ENCODE data around the gene DTD1.

DTD1 gene

DNA sequence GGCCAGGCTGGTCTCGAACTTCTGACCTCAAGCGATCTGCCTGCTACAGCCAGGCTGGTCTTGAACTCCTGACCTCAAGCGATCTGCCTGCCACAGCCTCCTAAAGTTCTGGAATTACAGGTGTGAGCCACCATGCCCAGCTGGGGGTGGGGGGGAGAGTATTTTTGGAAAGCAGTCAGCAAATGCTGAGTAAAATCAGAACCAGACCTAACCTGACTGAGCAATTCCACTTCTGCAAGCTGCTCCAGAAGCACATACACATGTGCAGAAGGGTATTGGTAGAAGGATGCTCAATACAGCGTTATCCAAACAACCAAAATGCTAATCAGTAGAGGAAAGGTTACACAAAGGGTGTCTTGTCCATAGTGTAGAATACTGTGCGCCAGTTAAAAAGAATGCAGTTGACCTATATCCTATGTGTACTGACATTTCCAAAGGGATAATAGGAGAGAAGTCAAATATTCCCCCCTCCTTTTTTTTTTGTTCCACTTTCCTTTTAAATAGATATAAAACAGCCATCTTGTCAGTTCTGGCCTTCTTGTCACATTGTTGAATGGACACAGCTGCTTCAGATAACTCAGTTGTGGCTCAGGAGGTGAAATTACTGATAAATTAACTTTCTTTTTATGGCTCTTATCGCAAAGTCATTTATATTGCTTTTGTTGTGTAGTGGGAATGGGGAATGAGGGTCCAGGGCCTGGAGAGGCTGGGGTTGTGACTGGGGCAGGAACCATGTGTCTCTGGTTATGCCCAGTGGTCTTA lies 74.6 kb downstream of the DTD1 start:
- no peak for DNase-seq (ENCODE audit: low read depth, low spot score)

DNA sequence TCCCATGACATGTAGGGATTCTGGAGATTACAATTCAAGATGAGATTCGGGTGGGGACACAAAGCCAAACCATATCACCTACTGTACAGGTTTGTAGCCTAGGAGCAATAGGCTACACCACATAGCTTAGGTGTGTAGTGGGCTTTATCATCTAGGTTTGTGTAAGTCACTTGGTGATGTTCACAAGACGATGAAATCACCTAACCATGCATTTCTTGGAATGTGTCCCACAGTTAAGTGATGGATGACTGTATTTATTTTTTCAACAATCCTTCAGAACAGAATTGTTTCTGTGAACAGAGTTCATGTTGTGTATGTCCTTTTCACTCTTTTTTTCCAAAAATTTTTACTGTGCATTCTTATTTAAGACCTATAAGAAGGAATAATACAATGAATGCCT lies 76.1 kb downstream of the DTD1 start:
- DNase-seq (ENCODE audit: low read depth, low spot score) = no peak

DNA sequence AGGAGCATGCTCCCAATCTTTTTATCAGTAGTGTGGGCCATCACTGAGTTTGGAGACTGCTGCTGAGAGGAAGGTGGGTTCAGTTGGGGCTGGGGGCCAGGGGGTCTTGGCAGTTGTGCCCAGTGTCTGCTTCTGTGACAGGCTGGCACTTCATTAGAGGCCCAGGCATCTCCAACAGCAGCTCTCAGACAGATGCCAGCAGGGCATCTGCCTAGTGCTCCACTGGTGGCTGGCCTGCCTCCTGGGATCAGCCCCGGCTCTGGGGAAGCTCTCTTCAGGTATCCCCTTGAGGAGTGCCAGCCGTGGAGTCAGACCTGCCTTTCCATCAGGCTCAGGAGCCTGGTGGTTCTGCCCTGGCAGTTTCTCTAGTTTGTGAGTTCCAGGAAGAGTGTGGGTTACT lies 77.3 kb downstream of the DTD1 start:
- DNase-seq (ENCODE audit: low read depth, low spot score) = no peak

DNA sequence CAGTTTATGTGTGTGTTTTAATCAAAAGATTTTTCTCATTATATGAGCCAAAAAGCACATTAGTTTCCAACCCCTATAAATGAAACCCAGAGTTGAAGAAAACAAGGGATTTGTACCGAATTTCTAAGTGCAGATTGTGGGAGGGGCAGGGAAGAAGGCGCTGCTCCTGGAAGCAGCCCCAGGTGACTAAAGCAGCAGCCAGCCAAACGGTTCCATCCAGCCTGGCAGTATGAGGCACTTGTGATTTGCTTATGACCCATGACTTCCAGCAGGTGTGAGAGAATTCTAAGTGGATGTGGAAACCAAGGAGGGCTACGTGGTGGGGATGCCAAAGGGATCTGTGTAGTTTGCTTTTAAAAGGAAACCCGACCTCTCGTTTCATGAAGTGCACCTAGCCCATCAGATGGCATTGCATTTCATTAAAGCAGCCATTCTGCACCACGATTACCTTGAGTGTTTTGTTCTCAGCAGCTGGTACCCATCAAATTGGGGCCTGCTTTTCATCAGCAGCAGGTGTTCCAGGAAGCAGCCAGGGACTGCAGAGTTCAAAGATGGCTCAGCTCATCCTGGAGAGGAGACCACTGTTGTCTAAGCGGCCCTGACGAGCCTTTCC lies 79.1 kb downstream of the DTD1 start:
- DNase-seq (ENCODE audit: low read depth, low spot score) = no peak

DNA sequence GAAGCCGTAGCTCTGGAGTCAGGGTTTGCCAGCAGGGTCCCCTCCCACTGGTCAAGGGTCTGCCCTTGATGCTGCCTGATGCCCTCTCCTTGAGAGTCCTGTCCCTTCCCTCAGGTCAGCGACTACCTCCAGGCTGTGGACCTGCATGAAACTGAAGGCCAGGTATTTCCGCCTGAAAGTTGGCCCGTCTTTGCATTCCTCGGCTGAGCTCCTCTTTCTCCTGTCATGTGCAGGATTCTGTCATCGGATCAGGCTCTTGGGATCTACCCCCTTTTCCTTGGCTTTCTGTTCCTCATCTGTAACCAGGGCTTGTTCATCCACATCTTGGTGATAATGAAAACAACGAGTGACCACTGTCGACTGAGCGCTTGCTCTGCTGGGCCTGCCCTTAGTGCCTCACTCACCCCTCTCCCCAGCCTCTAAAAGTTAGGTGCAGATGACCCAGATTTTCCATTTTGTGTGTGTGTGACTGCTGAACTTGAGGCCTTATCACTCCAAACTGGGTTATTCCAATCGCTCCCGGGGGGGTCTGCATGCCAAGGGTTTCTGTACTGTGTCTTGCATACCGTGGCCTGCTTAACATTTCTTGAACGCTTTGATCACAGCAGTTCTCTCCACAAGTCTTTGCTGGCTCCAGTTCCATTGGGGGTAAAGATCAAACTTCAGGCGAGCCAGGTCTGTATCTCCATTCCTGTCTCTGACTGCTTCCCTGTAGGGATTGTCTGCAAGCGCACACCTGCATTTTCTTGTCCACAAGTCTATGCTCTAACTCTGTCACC lies 81.6 kb downstream of the DTD1 start:
- DNase-seq (ENCODE audit: low read depth, low spot score) = no peak

DNA sequence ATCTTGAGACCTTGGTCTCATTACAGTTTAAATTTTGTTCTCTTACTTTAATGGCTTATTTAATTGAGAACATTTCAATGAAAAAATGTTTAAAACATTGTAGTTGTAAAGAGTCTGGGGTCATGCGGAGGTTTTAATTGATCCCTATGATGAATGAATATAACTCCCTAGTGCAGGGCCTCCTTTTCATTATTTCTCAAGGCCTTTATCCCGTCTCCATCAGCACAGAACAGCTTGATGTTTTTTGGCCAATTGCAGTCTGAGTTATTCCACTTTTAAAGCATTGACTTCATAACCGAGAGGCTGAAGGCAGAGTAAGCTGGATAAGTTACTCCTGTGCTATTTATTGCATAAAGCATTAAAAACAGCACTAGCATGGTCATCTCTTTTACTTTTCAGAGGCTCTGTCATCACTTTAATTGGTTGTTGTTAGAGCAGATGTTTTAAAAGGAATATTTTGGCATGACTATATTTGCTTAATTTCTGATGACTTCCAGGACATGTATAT lies 83.4 kb downstream of the DTD1 start:
- DNase-seq (ENCODE audit: low read depth, low spot score) = no peak

DNA sequence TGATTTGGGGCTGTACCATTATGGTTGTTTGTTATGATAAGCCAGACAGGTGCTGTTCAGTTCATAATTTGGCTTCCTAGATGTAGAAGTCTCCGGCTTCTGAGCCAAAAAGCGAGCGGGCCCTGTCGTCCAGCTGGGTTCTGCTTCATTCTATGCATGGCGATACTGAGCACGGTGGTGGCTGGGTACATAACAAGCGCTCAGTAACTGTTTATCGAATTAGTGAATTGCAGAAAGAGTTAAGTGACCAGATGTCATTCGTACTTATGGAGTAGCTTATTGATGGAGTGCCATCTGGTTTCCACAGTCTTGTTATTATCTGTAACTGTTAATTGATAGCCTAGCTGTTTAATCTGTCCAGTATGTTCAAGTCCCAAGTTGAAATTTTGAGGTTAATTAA lies 85.0 kb downstream of the DTD1 start:
- DNase-seq (ENCODE audit: low read depth, low spot score) = no peak

DNA sequence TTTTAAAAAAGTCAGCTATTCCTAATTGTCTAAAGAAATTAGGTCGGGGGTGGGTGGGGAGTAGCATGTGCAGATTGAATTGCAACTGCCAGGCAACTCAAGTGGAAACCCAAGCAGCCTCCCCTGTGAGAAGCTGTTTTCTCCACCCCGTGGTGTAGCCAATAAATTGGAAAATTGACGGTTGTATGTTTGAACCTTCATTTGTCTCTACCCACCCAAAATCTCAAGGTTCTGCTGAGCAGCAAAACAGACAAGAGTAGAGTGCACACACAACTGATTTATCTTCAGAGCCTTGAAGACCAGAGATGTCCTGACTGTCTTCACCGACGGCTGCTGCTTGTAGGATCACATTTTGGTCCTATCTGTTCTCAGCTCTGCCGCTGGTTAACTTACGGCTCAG lies 88.5 kb downstream of the DTD1 start:
- DNase-seq (ENCODE audit: low read depth, low spot score) = no peak

DNA sequence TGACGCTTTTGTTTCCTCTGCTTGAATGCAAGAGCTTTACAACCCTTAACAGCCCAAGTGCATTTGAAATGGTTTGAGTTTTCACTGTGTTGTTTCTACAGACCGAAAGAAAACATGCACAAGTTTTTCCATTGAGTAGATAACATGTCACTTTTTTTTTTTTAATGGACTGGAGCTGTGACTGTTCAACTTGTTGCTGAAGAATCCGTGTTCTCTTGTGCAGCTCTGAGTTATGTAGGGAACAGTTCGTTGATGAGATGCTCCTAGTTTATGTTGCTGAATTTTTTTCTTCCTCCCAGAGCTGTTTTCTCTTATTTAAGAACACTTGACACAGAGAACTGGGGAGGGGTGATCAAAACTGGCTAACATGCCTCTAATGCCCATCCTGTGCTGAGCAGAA lies 89.3 kb downstream of the DTD1 start:
- DNase-seq (ENCODE audit: low read depth, low spot score) = no peak

DNA sequence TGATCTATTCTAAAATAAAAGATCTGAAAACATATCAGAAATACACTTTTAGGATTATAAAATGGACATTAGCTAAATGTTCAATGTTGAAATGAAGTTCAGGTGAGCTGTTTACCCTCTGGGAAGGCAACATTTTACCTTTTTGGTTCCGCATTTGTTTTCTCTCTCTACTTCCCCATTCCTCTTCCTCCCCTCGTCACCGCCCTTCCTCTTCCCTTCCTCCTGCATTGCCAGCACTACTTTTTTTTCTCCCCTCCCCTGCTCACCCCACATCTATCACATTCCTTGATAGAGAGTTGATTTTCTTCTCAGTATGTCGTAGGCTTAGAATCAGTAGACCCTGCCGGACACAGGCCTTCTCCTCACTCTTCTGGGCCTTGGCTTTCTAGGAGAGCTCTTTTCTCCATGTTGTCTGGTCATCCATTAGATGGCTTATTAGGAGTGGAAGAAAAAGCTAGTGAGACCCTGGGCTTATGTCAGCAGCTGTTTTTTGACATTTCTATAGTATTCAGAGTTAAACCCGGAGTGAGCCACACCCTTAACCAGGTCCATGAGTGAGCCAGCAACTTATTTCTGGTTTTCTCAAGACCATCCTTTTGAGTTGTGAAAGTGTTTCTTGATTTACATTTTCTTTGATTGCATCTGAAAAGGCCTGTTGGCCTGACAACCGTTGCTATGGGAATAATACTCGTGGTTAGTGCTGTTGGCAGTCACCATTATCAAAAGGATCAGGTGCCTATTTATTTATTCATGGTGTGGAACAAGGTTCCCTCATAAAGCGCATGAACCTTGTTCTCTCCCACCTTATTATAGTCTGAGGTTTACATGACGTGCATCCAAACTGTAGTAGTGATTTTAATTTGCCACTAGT lies 90.9 kb downstream of the DTD1 start:
- DNase-seq (ENCODE audit: low read depth, low spot score) = no peak

DNA sequence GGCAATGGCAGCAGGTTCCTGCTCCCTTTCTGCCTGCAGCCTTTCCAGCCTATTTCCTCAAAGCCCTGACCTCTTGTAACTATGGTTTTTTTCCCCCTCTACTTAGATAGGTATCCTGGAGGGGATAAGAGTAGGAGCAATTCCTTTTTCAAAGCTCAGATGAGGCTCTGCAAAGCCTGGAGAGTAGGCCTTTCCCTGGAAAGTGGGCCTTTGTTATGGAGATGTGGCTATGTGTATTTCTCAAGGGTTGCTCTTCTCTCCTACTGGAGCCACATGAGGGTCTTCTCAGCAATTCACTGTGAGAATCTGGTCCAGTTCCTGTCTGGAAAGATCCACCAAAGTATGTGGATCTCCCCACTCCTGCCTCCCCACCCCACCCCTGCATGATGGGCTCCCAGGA lies 96.0 kb downstream of the DTD1 start:
- DNase-seq (ENCODE audit: low read depth, low spot score) = no peak

DNA sequence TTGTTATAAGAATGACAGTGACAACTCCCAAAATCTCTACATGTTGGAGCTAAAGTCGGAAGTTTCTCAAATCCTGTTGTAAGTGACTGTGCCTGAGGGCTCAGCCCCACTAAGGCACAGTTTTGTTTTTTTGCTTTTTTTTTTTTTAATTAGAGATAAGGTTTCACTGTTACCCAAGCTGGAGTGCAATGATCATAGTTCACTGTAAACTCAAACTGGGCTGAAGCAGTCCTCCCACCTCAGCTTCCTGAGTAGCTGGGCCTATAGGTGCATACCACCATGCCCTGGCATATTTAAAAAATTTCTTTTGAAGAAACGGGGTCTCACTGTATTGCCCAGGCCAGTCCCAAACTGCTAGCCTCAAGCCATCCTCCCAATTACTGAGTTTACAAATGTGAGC lies 96.9 kb downstream of the DTD1 start:
- DNase-seq (ENCODE audit: low read depth, low spot score) = no peak

DNA sequence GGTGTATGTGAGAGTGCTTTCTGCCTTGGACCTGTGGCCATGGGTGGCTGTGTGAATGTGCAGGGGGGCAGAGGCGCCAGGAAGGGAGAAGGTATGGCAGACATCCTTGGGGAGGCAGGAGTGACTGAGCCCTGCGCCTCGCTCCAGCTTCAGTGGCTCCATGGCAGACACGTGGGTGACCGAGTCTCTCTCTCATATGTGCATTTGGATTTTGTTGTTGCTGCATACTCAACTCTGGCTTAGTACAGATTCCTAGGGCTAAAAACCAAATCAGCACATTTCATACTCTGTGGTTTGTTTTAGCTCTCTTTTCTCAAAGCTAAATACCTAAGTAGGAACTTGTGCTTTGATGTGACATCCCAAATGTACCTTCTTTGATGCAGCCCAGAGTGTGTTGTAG lies 97.6 kb downstream of the DTD1 start:
- DNase-seq (ENCODE audit: low read depth, low spot score) = no peak

DNA sequence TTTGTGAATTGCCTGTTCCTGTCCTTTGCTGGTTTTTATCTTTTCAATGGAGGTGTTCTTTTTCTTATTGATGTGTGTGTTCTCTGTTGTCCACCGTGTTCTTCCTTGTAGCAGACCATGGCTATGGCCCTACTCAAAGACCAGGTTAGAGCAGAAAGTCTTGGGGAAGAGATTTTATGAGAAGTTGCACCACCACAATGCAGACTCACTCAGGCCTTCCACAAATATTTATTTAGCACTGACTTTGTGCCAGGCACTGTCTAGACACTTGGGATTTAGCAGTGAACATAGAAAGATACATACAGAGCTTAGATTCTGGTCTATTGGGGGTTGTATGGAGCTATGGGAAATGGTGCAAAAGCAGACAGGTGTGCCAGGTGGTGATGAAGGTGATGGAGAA lies 98.8 kb downstream of the DTD1 start:
- DNase-seq (ENCODE audit: low read depth, low spot score) = no peak

DNA sequence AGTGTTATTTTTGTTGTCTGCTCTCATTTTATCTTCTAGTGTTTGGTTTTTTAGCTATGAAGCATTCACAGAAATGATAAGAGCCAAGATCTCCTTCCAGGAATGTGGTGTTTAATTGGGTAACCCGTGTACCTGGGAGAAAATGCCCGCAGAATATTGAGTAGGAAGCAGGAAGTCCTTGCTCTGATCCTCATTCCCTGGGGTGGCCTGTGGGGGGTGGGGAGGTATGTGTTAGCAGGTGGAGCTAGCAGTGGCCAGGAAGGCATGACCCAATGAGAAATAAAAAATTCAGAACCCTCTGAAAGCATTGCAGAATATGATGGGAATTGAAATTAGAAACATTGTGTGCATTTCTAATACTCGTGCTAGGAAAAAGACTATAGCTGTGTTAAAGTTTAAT lies 100.8 kb downstream of the DTD1 start:
- no peak for DNase-seq (ENCODE audit: low read depth, low spot score)

DNA sequence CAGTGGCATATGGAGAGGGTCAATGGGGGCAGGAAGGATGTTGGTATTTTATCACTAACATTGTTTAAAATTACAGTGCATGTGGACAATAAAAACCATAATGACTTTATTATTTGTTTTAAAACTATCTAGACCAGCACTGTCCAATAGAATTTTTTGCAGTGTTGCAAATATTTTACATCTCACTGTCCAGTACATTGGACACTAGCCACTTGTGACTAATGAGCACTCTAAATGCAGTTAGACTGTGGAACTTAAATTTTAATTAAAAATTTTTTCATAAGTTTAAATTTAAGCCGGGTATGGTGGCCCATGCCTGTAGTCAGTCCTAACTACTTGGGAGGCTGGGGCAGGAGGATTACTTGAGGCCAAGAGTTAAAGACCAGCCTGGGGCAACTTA lies 101.7 kb downstream of the DTD1 start:
- DNase-seq (ENCODE audit: low read depth, low spot score) = no peak

DNA sequence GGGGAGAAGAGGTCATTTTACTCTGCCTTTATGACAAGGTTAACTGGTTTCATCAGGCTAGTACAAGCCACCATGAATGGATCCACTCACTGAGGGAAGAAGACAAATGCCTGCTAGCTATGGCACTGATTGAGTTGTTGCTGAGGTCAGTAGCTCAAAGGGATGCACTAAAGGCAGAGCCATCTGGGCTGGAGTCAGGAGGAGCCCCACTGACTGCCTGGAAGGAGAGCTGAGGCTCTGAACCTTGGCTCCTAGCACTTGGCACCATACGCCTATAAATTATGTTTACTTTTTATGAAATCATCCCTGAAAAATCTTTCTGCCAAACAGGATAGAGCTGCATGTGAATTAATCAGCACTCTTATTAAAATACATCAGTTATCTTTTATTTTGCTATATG lies 104.6 kb downstream of the DTD1 start:
- DNase-seq (ENCODE audit: low read depth, low spot score) = no peak

DNA sequence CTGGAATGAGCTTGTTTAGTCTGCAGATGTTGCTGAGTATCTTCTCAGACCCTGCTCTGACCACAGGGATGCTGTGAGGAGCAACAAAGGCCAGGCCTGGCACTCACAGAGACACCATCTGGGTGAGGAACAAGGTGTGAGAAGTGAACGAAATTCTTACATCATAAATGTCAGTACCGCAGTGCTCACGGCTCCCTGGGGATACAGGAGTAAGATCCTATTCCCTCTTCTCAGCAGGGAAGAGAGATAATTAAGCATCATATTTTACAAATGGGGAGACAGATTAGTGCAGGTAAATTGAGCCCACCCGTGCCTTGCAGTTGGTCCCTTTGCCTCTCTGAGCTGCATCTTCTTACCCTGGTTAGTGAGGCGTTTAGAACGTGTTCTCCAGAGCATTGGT lies 106.2 kb downstream of the DTD1 start:
- no peak for DNase-seq (ENCODE audit: low read depth, low spot score)

DNA sequence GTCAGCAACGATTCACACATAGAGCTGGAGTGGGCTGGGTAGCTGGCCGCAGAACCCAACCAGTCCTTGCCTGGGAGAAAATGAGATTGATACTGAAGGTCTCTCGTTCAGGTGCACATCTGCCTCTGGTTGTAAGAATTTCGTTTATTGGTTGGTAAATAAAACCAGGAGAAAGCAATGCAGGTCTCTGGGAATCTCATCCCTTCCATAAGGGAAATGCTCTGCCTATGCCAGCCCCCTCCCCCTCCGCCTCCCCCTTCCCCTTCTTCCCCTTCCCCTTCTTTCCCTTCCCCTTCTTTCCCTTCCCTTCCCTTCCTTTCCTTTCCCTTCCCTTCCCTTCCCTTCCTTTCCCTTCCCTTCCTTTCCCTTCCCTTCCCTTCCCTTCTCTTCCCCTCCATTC lies 107.3 kb downstream of the DTD1 start:
- DNase-seq (ENCODE audit: low read depth, low spot score) = no peak

DNA sequence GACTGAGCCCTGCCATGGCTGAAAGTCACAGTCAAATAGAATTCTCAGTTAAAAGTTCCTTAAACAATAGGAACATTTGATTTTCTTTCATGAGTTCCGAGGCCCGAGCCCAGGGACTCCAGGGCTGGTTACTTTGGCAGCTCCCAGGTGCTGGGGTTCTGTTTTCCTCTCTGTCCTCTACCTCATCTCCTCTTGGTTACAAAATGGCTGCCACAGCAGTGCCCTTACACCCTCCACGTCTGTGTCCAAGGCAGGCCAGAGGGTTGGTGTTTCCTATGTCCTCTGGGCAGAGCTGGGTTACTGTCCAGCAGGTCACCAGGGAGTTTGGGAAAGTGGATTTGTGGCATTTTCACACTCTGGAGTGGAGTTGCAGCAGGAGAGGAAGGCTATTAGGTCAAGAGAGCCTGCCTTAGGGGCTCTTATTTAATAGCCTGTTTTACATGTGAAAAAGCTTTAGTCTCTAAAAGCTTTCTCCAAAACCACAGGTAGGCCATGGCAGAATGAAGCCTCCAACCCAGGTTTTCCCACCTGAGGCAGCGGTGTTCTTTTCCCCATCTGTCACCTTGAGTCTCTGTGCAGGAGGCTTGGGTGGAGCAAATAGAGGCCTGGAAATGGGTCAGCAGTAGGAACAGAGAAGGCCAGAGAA lies 111.0 kb downstream of the DTD1 start:
- DNase-seq (ENCODE audit: low read depth, low spot score) = no peak

DNA sequence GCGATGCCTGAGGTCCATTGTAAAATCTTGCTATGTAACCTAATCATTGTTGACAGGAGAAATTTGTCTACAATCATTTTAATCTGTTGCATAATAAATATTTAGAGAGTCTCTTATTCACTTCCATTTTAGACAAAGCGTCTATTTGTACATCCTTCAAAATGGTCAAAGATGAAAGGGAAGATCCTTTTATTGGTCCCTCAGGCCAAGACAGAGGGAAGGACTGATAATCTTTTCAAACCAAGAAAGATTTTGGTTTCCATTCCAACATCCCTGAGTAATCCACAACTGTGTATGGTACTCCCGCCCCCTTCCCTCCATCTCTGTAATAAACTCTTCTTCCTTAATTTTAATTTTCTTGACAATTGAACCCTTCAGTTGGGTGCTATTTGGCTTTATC lies 114.1 kb downstream of the DTD1 start:
- no peak for DNase-seq (ENCODE audit: low read depth, low spot score)
